Measurements from ENCODE around the gene HSFX4. TPM values are rescaled to one million over a fixed set of nuclear protein-coding genes. Genes with fewer than 3 reads are reported as not detected.

The HSFX4 gene
- total RNA-seq, 1 experiment from 2014 or later: not detected

GRCh38 chrX:149950681-149951080 is 21.3 kb downstream of the HSFX4 start (continued):
- no peak for TF ChIP-seq AR (CRISPR knock-in tag; IDR thresholded peaks at IDR 0.05)
- no peak for TF ChIP-seq PREB (CRISPR knock-in tag; IDR thresholded peaks at IDR 0.05; ENCODE audit: borderline replicate concordance)
- no peak for TF ChIP-seq TEAD1 (CRISPR knock-in tag; IDR thresholded peaks at IDR 0.05)
- TF ChIP-seq ZNF423 (CRISPR knock-in tag; IDR thresholded peaks at IDR 0.05): no peak
- no peak for TF ChIP-seq CTCF (IDR thresholded peaks at IDR 0.05)
- TF ChIP-seq, protein P1, sequence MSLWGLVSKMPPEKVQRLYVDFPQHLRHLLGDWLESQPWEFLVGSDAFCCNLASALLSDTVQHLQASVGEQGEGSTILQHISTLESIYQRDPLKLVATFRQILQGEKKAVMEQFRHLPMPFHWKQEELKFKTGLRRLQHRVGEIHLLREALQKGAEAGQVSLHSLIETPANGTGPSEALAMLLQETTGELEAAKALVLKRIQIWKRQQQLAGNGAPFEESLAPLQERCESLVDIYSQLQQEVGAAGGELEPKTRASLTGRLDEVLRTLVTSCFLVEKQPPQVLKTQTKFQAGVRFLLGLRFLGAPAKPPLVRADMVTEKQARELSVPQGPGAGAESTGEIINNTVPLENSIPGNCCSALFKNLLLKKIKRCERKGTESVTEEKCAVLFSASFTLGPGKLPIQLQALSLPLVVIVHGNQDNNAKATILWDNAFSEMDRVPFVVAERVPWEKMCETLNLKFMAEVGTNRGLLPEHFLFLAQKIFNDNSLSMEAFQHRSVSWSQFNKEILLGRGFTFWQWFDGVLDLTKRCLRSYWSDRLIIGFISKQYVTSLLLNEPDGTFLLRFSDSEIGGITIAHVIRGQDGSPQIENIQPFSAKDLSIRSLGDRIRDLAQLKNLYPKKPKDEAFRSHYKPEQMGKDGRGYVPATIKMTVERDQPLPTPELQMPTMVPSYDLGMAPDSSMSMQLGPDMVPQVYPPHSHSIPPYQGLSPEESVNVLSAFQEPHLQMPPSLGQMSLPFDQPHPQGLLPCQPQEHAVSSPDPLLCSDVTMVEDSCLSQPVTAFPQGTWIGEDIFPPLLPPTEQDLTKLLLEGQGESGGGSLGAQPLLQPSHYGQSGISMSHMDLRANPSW (CRISPR knock-in tag; conservative IDR thresholded peaks at IDR 0.05; ENCODE audit: low read depth): no peak

DNA sequence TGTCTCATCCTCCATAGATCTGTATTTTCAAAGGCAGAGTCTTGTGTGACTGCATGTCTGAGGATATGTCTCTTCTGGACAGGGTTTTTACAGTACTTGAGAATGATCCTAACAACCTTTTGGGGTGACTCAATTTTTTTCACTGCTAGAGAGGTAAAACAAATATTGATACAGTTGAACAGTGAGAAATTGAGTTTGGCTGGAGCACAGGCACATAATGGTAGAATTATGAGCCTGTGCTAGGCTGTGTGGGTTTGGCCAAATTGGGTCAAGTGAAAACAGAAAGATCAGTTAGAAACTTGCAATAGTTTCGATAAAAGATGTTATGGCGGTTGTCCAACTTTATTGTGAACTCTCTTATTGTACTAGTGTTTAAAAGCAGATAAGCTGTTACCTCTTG is 32.2 kb downstream of the HSFX4 start:
- Mint-ChIP-seq H3K4me3 (no peak overlapping the region), H3K4me1 (no peaks in the 10 kb centered on the region), H3K27me3 (ENCODE audit: low read depth) (no peaks in the 10 kb centered on the region), H3K36me3 (peaks cover 12% of the 10 kb centered on the region), H3K27ac (no peak overlapping the region), H3K9me3 (peaks cover 8% of the 10 kb centered on the region)
- ChIA-PET CTCF (no interaction called here), POLR2A (no interaction called here)
- TF ChIP-seq ELF4 (CRISPR knock-in tag; IDR thresholded peaks at IDR 0.05; ENCODE audit: low read depth): no peak
- TF ChIP-seq, protein P2, sequence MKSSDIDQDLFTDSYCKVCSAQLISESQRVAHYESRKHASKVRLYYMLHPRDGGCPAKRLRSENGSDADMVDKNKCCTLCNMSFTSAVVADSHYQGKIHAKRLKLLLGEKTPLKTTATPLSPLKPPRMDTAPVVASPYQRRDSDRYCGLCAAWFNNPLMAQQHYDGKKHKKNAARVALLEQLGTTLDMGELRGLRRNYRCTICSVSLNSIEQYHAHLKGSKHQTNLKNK (CRISPR knock-in tag; IDR thresholded peaks at IDR 0.05): no peak
- TF ChIP-seq FOXP1 (CRISPR knock-in tag; IDR thresholded peaks at IDR 0.05; ENCODE audit: borderline replicate concordance): no peak
- no peak for TF ChIP-seq ZNF416 (CRISPR knock-in tag; IDR thresholded peaks at IDR 0.05)
- no peak for TF ChIP-seq ZNF232 (CRISPR knock-in tag; IDR thresholded peaks at IDR 0.05)
- ATAC-seq: no peak
- DNase-seq (ENCODE audit: low spot score): no peak

DNA sequence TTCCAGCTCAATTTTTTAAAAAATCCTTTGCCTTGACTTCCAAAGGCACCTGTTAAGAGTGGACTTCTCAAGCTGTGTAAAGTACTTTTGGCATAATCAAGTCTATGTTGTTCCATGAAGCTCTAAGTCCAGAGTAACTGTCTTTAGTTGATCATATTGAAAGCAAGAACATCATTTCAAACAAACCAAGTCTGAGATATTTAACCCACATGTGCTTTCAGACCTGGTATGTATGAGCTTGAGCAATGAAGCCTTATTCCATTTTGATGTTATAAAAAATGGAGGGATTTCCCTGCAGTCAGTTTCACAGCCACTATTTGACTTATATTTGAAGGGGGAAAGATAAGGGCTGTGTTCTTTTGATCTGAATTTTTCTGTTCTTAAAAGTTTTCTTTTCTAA is 32.6 kb downstream of the HSFX4 start:
- TF ChIP-seq MYBL2 (CRISPR knock-in tag; IDR thresholded peaks at IDR 0.05) (no peak), JUN (CRISPR knock-in tag; IDR thresholded peaks at IDR 0.05) (no peak)
- TF ChIP-seq, protein P3, sequence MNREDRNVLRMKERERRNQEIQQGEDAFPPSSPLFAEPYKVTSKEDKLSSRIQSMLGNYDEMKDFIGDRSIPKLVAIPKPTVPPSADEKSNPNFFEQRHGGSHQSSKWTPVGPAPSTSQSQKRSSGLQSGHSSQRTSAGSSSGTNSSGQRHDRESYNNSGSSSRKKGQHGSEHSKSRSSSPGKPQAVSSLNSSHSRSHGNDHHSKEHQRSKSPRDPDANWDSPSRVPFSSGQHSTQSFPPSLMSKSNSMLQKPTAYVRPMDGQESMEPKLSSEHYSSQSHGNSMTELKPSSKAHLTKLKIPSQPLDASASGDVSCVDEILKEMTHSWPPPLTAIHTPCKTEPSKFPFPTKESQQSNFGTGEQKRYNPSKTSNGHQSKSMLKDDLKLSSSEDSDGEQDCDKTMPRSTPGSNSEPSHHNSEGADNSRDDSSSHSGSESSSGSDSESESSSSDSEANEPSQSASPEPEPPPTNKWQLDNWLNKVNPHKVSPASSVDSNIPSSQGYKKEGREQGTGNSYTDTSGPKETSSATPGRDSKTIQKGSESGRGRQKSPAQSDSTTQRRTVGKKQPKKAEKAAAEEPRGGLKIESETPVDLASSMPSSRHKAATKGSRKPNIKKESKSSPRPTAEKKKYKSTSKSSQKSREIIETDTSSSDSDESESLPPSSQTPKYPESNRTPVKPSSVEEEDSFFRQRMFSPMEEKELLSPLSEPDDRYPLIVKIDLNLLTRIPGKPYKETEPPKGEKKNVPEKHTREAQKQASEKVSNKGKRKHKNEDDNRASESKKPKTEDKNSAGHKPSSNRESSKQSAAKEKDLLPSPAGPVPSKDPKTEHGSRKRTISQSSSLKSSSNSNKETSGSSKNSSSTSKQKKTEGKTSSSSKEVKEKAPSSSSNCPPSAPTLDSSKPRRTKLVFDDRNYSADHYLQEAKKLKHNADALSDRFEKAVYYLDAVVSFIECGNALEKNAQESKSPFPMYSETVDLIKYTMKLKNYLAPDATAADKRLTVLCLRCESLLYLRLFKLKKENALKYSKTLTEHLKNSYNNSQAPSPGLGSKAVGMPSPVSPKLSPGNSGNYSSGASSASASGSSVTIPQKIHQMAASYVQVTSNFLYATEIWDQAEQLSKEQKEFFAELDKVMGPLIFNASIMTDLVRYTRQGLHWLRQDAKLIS (CRISPR knock-in tag; IDR thresholded peaks at IDR 0.05; ENCODE audit: borderline replicate concordance): no peak
- no peak for DNase-seq (ENCODE audit: low spot score)
- Mint-ChIP-seq H3K27ac (no peak overlapping the region), H3K36me3 (peaks cover 14% of the 10 kb centered on the region), H3K4me1 (no peaks in the 10 kb centered on the region), H3K27me3 (ENCODE audit: low read depth) (no peaks in the 10 kb centered on the region), H3K4me3 (no peak overlapping the region), H3K9me3 (peaks cover 10% of the 10 kb centered on the region)
- no peak for ATAC-seq
- ChIA-PET CTCF (interaction anchor here (0.6 kb wide), 1 partner anchor 15 kb away, joined by 3 read pairs; no protein-coding TSS in a partner anchor), POLR2A (no interaction called here)
